ENCODE results near the gene CYGB.
"Not testable (repeated sequence)": the region's sequence is repeated elsewhere in the genome, so short reads cannot be mapped to it uniquely, and the experiment has no call there.

CYGB gene

DNA sequence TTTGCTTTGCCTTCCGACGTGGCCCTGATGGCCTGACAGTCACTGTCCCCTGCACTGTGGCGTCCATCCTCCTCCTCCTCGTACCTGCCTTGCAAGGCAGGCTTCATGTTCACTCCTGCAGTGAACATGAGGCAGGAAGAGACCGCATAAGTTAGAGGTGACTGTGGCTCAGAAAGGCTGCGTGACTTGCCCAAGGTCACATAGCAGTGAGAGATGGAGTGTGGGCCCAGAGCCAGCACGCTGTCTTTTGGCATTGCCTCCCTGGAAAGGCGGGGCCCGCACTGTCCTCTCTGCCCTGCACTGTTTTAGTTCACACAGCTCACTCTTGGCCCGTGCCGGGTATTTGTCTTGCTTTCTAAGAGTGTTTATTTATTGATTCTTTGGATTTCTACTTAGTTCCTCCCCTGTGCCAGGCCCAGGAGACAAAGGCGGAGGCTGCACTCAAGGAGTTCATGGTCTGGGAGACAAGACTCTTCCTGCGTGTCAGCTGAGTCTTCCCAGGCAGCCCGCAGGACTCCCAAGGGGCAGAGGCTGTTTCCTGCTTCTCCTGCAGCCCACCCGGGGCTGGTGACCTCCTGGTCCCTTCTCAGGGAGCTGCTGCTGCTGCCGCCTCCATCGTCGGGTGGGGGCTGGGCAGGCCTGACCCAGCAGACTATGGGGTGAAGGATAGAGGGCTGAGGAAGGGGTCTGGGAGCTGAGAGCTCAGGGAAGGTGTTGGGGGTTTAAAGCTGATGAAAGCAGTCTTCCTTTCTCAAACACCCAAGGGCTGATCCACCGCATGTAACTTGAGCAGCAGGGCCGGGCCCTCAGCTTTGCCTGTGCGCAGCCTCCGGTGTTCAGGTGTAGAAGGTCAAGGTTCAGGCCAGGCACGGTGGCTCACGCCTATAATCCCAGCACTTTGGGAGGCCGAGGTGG is 12.7 kb downstream of the CYGB start:
- DNase-seq (ENCODE audit: low read depth in 2 of 2): no peak

DNA sequence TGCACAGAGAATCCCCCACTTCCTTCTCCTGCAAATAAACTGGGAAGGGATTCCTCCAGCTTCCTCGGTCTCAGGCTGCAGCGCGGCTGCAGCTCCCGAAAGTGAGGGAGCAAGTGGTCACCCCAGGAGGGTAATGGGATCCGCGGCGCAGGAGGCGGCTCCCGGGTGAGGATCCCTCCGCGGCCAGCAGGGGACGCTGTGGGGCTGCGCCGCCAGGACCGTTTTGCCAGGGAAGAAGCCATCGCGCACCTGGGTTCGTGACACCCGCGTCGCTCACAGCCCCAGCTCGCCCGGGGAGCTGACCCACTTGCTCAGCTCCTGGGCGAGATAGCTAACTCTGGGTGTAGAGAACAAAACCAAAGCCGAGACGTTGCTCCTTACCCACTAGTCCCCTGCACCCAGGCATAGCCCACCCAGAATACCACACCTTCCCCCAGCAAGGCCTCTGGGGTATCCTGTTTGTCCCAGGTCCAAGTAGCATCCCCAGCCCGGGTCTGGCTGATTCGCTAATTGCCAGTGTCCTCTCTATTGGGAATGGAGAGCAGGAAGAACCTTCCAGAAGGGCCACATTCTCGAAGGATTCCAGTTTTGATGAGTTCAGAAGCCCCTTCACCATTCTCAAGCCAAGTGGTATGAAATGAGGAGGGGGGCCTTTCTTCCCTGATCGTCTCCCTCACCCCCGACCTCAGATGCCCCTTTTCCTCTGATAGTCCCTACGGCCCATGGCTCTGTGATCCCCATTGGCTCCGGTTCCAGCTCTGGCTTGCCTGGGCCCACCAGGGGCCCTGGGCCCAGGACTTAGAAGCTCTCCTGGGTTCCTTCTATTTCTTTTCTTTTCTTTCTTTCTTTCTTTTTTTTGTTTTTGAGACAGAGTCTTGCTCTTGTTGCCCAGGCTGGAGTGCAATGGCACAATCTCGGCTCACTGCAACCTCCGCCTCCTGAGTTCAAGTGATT is 14.1 kb downstream of the CYGB start:
- DNase-seq (ENCODE audit: low read depth in 2 of 2): peak; percentile 72 to 73

DNA sequence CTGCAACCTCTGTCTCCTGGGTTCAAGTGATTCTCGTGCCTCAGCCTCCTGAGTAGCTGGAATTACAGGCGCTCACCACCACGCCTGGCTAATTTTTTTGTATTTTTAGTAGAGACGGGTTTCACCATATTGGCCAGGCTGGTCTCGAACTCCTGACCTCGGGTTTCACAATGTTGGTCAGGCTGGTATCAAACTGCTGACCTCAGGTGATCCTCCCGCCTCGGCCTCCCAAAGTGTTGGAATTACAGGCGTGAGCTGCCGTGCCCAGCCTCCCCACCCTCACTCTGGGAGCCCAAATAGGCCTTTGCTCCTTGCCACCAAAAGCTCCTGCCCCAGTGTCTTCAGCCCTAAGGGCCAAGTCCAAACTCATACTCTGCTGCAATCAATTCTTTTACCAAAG is 15.8 kb downstream of the CYGB start:
- DNase-seq (ENCODE audit: low read depth in 2 of 2): not testable (repeated sequence)

DNA sequence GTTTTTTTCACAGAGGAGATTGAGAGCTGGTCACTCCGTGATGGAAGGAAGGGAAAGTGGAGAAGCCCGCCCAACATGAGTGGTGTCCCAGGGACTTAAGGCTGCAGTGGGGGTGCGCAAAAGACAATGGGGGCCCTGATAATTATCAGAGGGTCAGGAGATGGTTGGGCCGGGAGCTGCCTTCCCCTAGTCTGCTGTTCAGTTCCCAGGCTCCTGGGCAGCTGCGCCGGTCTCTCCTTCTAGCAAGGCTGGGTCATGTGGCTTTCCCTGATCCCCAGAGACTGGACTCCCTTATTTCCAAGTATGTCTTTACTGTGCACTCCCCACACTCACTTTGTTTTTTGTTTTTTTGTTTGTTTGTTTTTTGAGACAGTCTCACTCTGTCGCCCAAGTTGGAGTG is 16.2 kb downstream of the CYGB start:
- DNase-seq (ENCODE audit: low read depth in 2 of 2): no peak

DNA sequence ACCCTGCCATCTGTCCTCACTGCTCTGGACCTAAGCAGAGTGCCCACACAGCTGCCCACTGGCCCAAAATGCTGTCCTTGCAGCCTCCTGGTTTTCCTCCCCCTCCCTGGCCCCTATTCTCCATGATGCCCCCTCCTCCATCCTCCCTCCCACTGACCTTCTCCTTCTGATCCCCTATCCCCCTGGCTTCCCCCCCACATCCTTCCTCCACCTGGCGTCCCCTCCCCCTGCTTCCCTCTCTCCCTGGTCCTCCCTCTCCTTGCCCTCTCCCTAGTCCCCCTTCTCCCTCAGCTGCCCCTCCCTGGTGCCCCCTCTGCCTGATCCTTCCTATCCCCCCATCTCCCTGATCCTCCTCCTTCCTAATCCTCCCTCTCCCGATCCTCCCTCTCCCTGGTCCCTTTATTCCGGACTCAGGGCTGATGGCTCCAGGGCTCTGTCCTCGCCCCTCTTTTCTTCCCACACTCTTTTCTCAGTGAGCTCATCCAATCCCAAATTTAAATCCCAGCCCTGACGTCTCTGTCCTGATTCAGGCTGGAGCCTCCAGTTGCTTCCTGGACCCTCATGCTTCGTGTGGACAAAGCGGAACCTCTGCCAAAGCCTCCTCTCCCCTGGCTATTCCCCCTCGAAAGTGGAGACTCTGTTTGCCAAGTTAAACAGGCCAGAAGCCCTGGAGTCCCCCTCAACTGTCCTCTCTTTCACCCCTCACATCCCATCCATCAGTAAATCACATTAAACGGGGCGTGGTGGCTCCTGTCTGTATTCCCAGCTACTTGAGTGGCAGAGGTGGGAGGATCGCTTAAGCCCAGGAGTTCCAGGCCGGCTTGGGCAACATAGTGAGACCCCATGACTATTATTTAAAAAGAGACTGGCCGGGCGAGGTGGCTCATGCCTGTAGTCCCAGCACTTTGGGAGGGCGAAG is 18.2 kb downstream of the CYGB start:
- no peak for DNase-seq (ENCODE audit: low read depth in 2 of 2)

DNA sequence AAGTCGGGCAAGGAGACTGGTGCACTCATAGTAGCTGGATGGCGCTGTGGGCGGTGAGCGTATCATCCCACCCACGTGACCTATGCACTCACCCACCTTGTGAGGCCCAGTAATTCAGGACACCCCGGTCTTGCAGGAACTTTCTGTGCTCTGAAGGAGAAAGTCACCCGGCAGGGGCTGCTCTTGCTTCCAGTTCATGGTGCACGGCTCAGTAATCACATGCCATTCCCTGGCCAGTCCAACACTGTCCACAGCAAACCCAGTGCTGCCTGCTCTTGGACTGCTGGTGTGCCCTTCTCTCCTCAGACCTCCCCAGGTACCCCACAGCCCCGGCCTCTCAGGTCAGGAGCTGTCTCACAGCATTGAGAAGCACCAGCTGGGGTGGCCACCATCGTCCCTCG is 19.9 kb downstream of the CYGB start:
- DNase-seq (ENCODE audit: low read depth in 2 of 2): no peak

DNA sequence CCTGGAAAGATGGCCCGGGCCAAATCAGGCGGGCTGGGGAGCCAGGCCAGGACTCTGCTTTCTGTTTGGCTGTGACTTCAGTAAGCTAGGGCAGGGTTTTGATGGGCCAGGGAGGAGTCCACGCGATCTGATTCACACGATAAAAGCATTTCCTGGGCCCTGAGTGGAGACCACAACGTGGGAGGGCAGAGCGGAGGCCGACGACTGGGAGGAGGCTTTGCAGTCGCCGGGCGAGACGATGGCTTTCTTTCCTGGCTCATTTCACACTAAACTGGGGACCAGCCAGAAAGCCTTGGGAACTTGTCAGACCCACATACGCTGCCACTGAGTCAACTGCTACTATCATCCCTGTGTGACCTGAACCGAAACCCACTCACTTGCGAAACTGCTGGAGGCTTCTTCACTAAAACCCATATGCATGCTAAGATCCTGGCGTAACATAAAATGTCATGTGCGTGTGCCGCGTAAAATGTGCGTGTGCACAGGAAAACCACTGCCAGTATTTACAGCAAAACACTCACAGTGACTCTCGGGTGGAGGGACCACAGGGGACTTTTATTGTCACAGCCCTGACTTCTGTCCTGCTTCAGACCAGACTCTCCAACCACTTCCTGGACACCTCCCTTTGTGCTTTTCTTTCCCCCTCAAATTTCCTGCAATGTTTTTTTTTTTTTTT is 22.1 kb downstream of the CYGB start:
- peak; percentile 68 to 79 for DNase-seq (ENCODE audit: low read depth in 2 of 2)

DNA sequence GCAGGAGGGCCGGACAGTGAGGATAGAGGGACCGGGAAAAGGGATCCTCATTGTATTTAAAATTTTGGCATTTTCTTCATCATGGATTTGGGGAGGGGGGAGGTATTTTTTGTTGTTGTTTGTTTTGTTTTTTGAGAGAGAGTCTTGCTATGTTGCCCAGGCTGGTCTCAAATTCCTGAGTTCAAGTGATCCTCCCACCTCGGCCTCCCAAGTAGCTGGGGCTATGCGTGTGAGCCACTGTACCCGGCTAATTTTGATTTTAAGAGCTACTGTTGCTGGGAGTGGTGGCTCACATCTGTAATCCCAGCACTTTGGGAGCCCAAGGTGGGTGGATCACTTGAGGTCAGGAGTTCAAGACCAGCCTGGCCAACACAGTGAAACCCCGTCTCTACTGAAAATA is 23.2 kb downstream of the CYGB start:
- not testable (repeated sequence) for DNase-seq (ENCODE audit: low read depth in 2 of 2)

DNA sequence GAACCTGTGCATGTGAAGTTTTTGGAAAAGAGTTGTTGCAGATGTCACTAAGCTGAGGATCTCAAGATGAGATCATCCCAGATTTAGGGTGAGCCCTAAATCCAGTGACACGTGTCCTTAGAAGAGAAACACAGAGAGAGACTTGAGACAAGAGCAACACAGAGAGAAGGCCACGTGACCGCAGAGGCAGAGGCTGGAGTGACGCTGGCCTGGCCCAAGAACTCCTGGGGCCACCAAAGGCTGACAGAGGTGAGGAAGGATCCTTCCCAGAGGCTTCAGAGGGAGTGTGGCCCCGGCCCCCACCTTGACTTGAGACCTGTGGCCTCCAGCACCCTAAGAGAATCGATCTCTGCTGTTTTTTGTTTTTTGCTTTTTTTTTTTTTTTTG is 24.2 kb downstream of the CYGB start:
- DNase-seq (ENCODE audit: low read depth in 2 of 2): no peak

DNA sequence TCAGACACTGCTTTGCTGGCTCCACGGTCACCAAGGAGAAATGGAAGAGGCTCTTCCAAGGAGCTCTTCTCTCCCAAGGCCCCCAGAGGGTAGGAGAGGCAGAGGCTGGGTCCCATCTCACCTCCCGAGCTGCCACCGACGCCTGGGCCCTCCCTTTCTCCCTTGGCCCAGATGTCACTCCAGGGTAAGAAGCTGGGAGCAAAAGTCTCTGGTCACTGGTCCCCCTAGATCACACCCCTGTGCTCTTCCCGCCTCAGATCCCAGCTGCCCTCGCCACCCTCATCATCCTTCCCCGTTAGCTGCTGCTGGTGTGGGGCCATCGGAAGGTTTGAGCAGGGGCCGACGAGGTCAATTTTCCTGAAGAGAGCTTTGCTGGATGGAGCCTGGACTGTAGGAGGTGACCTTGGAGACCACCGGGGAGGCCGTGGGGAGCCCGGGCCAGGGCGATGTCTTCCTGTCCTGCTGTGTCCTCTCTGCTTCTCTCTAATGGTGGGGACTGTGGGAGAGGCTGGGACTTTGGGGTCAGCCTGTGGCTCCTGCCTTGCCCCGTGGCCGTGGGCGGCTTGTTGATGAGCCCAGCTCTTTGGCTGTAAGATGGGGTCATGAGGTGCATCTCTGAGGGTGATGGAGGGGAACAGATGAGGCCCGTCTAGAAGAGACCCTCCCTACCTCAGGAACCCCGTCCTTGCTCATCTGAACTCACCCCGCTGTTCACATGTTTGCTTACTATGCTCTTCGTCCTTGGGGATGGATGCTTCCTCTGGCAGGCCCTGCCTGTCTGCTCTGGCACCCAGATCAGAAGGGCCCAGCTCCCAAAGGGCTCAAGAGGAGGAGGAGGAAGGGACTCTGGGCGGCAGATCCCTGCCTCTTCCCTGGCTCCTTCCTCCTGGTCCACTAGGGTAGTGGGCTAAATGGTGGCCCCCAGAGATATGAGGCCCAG is 24.9 kb downstream of the CYGB start:
- DNase-seq (ENCODE audit: low read depth in 2 of 2): no peak

DNA sequence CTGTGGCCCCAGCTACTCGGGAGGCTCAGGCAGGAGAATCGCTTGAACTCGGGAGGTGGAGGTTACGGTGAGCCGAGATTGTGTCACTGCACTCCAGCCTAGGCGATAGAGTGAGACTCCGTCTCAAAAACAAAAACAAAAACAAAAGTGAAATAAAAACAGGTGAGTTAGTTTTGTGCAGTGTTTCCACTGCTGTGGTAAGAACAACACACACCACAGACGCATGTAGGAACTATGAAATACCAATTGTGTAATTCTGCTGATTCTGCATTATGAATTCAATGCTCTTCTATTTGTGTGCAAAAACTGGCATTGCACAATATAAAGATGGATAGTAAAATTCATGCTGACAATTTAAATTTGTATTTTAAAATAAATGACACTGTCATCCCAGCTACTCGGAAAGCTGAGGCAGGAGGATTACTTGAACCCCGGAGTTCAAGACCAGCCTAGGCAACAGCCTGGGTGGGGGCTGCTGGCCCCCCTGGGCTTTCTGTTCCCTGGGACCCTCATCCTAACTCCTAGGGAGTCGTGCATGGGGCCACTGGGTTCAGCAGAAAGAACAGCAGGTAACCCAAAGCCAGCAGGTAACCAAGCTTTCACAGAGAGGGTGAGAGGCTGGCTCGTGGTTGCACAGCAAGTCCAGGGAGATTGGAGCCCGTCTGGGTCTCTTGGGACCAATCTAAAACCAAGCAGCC is 25.7 kb downstream of the CYGB start:
- DNase-seq (ENCODE audit: low read depth in 2 of 2): no peak

DNA sequence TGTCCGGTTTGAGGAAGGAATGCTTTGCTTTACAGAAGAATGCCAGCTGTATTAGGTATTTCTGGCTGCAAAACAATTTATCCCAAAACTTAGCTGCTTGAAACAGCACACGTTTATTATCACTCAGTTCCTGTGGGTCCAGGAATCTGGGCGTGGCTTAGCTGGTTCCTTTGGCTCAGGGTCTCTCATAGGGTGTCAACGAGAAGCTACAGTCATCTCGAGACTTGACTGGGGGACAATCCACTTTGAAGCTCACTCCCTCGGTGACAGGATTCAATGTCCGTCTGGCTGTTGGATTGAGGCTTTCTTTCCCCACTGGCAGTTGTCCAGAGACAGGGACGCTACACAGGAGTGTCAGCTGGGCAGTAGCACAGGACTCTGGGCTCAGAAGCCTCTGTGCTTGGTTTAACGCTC is 26.7 kb downstream of the CYGB start:
- no peak for DNase-seq (ENCODE audit: low read depth in 2 of 2)

DNA sequence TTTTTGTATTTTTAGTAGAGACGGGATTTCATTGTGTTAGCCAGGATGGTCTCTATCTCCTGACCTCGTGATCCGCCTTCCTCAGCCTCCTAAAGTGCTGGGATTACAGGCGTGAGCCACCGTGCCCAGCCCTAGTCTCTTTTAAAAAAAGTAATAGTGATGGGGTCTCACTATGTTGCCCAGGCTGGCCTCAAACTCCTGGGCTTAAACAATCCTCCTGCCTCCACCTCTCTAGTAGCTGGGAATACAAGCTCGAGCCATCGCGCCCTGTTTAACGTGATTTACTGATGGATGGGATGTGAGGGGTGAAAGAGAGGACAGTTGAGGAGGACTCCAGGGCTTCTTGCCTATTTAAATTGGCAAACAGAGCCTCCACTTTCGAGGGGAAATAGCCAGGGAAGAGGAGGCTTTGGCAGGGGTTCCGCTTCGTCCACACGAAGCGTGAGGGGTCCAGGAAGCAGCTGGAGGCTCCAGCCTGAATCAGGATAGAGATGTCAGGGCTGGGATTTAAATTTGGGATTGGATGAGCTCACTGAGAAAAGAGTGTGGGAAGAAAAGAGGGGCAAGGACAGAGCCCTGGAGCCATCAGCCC is 28.9 kb downstream of the CYGB start:
- not testable (repeated sequence) for DNase-seq (ENCODE audit: low read depth in 2 of 2)

DNA sequence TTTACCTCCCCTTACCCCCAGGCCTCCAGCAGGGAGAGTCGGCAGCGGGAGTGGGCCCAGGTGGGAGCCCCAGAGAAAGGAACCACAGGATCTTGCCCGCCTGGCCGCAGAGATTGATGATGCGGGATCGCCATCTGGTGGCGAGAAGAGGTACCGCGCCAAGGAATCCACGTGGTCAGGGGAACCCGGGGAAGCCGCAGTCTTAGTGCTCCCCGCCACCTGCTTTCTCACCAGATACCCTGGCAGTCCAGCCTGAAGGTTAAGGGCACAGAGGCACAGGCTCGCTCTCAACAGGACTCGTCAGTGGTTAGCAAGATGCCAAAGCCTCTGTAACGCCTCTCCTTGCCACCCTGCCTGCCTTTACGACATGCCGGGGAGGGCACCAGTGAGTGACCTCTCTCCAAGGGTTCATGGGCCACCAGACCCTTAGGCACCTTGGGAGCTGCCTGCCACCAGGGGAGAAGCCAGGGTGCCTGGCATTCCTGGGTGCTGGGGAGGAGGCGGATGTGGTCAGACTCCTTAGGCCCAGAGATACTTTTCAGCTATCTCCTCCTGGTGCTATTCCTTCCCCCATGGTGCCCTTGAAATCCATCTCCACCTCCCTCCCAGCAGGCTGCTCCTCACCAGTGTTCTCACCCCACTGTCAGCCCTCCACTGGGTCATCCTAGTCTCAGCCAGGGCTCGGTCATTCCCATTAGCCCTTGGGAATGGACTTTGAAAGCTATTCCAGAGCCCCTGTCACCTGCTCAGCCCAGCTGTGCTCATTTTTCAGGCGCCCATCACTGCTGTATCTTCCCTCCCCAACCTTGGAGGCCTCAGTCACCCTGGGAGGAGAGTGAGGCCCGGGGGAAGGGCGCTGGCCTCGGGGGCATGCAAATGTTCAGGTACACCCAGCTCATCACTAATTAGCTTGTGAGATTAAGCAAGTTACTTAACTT is 30.8 kb downstream of the CYGB start:
- peak; percentile 71 to 85 for DNase-seq (ENCODE audit: low read depth in 2 of 2)

DNA sequence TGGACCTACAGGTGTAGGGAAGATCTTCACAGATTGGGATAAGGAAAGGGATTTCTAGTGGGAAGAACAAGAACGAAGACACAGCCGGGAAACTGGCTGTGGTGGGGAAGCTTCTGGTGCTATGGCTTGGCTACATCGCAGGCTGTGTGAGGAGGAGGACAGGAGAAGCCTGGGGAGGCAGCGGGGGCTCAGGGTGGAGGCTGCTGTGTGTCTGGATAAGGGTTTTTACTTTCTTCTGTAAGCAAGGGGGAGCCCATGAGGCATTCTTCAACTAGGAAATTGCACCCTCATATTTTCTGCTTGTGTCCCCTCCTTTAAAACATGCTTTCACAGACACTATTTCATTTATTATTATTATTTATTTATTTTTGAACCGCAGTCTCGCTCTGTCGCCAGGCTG is 33.4 kb downstream of the CYGB start:
- DNase-seq (ENCODE audit: low read depth in 2 of 2): no peak

DNA sequence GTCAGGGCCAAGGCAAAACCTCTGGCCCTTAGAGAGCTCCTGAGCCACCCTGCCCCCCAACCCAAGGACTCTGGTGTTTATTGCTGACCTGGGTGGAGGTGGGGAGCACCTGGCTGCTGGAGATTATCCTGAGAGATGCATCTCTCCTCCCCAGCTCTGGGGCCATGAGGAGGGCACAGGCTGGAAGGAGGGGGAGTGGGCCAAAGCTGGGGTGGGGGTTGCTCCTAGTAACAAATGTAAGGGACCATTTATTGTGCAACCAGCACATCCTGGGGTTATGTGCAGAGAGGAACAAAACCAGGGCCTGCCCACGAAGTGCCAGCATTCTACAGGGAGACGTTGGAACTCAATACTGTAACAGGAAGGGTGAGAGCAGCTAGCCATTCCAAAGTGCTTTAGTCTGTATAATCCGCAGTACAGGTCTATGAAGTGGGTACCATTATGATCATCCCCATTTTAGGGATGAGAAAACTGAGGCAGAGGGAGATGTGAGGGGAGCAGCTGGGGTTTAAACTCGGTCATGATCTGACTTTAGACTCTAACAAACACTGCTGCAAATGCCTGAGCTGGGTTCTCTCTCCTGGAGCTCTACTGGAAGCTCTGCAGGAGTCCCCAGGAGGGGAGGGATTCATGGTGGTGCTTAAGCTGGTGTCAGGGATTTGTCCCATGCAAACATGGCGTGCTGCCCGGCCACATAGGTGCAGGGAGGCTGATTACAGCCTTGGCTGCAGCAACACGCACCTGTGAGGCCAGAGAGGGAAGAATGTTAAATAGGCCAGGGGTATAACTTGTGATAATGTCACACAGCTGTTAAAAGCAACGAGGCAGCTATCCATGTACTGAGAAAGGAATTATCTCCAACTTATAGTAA is 34.9 kb downstream of the CYGB start:
- no peak for DNase-seq (ENCODE audit: low read depth in 2 of 2)

DNA sequence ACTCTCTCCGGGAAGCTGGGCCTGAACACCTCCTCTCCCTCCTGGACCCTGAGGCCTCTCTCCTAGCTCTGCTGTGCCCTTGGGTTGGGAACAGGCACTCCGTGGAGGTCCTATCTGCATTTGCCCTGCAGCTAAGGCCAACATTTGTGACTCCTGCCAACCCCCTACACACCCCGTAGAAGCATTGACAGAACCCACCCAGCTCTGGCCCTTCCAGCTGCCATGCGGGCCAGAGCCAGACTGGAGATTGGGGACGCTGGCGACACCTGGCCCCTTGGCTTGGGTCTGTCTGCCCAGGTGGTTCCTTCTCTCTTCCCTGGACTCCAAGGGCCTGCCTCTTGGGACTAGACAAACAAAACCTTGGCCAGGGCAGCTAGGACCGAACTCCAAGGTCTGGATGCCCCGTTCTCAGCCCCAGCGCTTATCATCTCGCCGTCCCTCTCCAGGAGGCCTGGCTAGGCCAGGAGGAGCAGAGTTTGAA is 35.6 kb downstream of the CYGB start:
- no peak for DNase-seq (ENCODE audit: low read depth in 2 of 2)
